Endothelial cell of umbilical vein (primary cell): ENCODE measurements around the gene RBKS. TPM values are rescaled to one million over a fixed set of nuclear protein-coding genes. Genes with fewer than 3 reads are reported as not detected.

Experiments used
- BruUV-seq: library from RNA; stranded (reverse); fragments of 400-500 nt; replicated peaks from 2 replicates; lab custom pipeline; 2021; lab: Mats Ljungman, UMichigan
- CTCF ChIA-PET: fragments of 300-600, 350-600 bp; sonication (Branson Sonifier 250); formaldehyde crosslinking; loops from one replicate; lab custom pipeline; 2021; ENCODE audit warnings: antibody characterized with exemption, inconsistent platforms; lab: Charles Lee
- POLR2A ChIA-PET: fragments of 300-600, 350-600 bp; sonication (Branson Sonifier 250); formaldehyde crosslinking; loops from one replicate; lab custom pipeline; 2021; ENCODE audit warnings: antibody characterized with exemption, inconsistent platforms; lab: Charles Lee
- DNase-seq: peaks from one replicate; pipeline ENCODE4 v3.0.0-alpha.2; 2011; ENCODE audit warnings: low read depth, low spot score
- FAIRE-seq: peaks from 2 replicates; lab custom pipeline; 2011; peaks lifted over from hg19 to GRCh38; lab: Jason Lieb, UNC
- H2AFZ ChIP-seq: 2 replicates; pipeline ENCODE4 v1.6.0; 2012; ENCODE audit warnings: low read depth, low read length, control low read depth, inconsistent platforms
- H3K27ac ChIP-seq: 2 replicates; pipeline ENCODE4 v1.5.1; 2011; ENCODE audit warnings: low read depth, mild to moderate bottlenecking, control low read depth, low read length, moderate library complexity; ENCODE audit not compliant: insufficient read depth
- H3K27me3 ChIP-seq, 2 experiments: 2 replicates each; pipeline versions ENCODE4 v1.6.0 to v1.6.1; 2011; ENCODE audit warnings: low read length in 2 of 2, mixed read lengths in 1 of 2; ENCODE audit not compliant: control insufficient read depth in 2 of 2, insufficient read depth in 2 of 2
- H3K36me3 ChIP-seq, 2 experiments: 2 replicates in 1 of 2; 3 replicates in 1 of 2; pipeline ENCODE4 v1.5.1; 2011; ENCODE audit warnings: low read length in 2 of 2, mild to moderate bottlenecking in 1 of 2, moderate library complexity in 1 of 2; ENCODE audit not compliant: control insufficient read depth in 2 of 2, insufficient read depth in 2 of 2; ENCODE audit errors: extremely low read depth in 1 of 2
- H3K4me1 ChIP-seq: 3 replicates; pipeline ENCODE4 v1.5.1; 2011; ENCODE audit warnings: mild to moderate bottlenecking, low read length; ENCODE audit not compliant: control insufficient read depth, insufficient read depth; ENCODE audit errors: extremely low read depth
- H3K4me2 ChIP-seq: 2 replicates; pipeline ENCODE4 v1.6.1; 2011; ENCODE audit warnings: low read length, control low read depth, mixed read lengths; ENCODE audit not compliant: insufficient read depth
- H3K4me3 ChIP-seq, 3 experiments: fragments of 200-600 bp in 1 of 3; sonication (generic), shearing (Covaris generic) in 1 of 3; replicated peaks in 1 of 3; 2 replicates each; pipeline ENCODE4 v1.5.1; 2011 to 2016; ENCODE audit warnings: control low read depth in 3 of 3, low read length in 3 of 3, mild to moderate bottlenecking in 2 of 3, inconsistent platforms in 1 of 3, low read depth in 1 of 3, moderate library complexity in 1 of 3; ENCODE audit not compliant: insufficient read depth in 1 of 3
- H3K79me2 ChIP-seq: 2 replicates; pipeline ENCODE4 v1.6.0; 2012; ENCODE audit warnings: low read length, inconsistent platforms; ENCODE audit not compliant: control insufficient read depth, insufficient read depth
- H3K9ac ChIP-seq: replicated peaks from 2 replicates; pipeline ENCODE3; 2011; ENCODE audit warnings: low read length, control low read depth; ENCODE audit not compliant: insufficient read depth; ENCODE audit errors: extremely low read depth
- H3K9me1 ChIP-seq: replicated peaks from 3 replicates; pipeline ENCODE4 v1.6.0; 2011; ENCODE audit warnings: mild to moderate bottlenecking, low read length; ENCODE audit not compliant: control insufficient read depth, insufficient read depth; ENCODE audit errors: extremely low read depth
- H3K9me3 ChIP-seq: replicated peaks from 2 replicates; pipeline ENCODE4 v1.5.1; 2012; ENCODE audit warnings: low read length, inconsistent platforms; ENCODE audit not compliant: control insufficient read depth, insufficient read depth
- H4K20me1 ChIP-seq: replicated peaks from 2 replicates; pipeline ENCODE3; 2011; ENCODE audit warnings: mild to moderate bottlenecking, low read length; ENCODE audit not compliant: control insufficient read depth, insufficient read depth; ENCODE audit errors: extremely low read depth
- CTCF ChIP-seq, 2 donors: IDR thresholded peaks; 1 replicate in 1 of 2; 2 replicates in 1 of 2; pipeline ENCODE4 v1.5.1; 2011; ENCODE audit warnings: low read length in 2 of 2, mild to moderate bottlenecking in 2 of 2, moderate library complexity in 2 of 2, control low read depth in 1 of 2, inconsistent platforms in 1 of 2, low read depth in 1 of 2; ENCODE audit not compliant: insufficient read depth in 1 of 2; ENCODE audit errors: extremely low read depth in 1 of 2
- EZH2 ChIP-seq: IDR thresholded peaks from 2 replicates; pipeline ENCODE4 v1.6.1; 2012; ENCODE audit warnings: borderline replicate concordance, low read depth, mild to moderate bottlenecking, moderate library complexity, low read length, inconsistent platforms; ENCODE audit not compliant: severe bottlenecking
- FOS ChIP-seq: IDR thresholded peaks from 2 replicates; pipeline ENCODE4 v1.6.1; 2011; ENCODE audit warnings: mild to moderate bottlenecking, low read length, moderate library complexity, borderline replicate concordance; ENCODE audit not compliant: insufficient read depth
- GATA2 ChIP-seq: IDR thresholded peaks from 2 replicates; pipeline ENCODE4 v1.7.0; 2011; ENCODE audit warnings: low read depth, mild to moderate bottlenecking, moderate library complexity, mixed read lengths, low read length; ENCODE audit not compliant: insufficient read length, insufficient read depth
- JUN ChIP-seq: IDR thresholded peaks from 2 replicates; pipeline ENCODE4 v1.6.1; 2011; ENCODE audit warnings: borderline replicate concordance, low read depth; ENCODE audit not compliant: insufficient read length, insufficient read depth
- MYC ChIP-seq: IDR thresholded peaks from one replicate; pipeline ENCODE4 v1.6.1; 2011; ENCODE audit warnings: mild to moderate bottlenecking, low read depth, low read length
- POLR2A ChIP-seq: IDR thresholded peaks from 2 replicates; pipeline ENCODE4 v1.6.1; 2012; ENCODE audit warnings: low read depth, mild to moderate bottlenecking, control low read depth, low read length
- POLR2AphosphoS5 ChIP-seq: IDR thresholded peaks from 2 replicates; pipeline ENCODE4 v1.6.1; 2012; ENCODE audit warnings: low read depth, mild to moderate bottlenecking, control low read depth, low read length, moderate library complexity; ENCODE audit not compliant: insufficient read depth
- dilution Hi-C: fragments of 300-500 bp; cut with MboI; formaldehyde crosslinking; loops from one replicate; pipeline ENCODE4 v1.15.0; 2019; ENCODE audit warnings: low sequenced_read_pairs; ENCODE audit not compliant: extremely low pct_ligation_motif_present
- intact Hi-C: fragments of 100-400 bp; cut with micrococcal nuclease; formaldehyde crosslinking; loops from one replicate; pipeline ENCODE4 v1.10.0; 2022
- polyA plus RNA-seq, 4 experiments: library from polyadenylated mRNA; depleted of rRNA in 3 of 4; stranded (reverse) in 3 of 4; unstranded in 1 of 4; fragments of >200 nt; gene quantifications; 2 replicates each; pipeline versions ENCODE4 v1.2.1 to v1.2.3, GENCODE V29; 2011 to 2012; ENCODE audit warnings: missing spikeins in 1 of 4
- total RNA-seq: library from RNA; stranded (reverse); gene quantifications from 2 replicates; pipeline ENCODE4 v1.2.3, GENCODE V29; 2021
- TF ChIP-seq, protein P1 (sequence below): IDR thresholded peaks from 2 replicates; pipeline ENCODE4 v1.6.1; 2011; ENCODE audit not compliant: insufficient read depth, insufficient read length

Gene RBKS
- total and polyA plus RNA-seq, 2 donors (not counting 3 experiments of a cell fraction or from before 2014, with no cell fraction given), result 0.64 to 1.8 TPM

DNA sequence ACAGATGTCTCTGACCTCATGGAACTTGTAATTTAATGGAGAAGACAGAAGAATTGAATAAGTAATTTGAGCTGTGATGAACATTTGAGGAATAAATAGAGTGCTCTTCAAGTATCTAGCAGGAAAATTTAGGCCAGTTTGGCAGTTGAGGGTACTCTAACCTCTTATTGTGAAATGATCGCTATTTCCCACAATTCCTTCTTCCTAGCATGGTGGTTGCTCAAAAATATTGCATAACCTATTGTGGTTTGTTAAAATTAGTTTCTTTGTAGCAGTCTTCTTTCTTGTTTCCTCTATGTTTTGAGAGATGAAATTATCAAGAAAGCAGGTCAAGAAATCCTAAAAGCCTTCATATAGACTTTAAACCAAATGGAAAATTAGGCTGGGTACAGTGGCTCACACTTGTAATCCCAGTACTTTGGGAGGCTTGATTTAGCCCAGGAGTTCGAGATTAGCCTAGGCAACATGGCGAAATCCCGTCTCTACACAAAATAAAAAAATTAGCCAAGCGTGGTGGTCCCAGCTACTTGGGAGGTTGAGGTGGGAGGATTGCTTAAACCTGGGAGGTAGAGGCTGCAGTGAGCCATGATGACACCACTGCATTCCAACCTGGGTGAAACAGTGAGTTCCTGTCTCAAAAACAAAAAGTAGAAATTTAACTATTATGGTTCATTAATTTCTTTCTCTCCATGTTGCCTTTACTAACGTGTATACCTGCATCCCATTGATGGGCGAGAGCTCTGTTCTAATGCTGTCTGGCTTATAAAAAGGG lies 58.7 kb downstream of the RBKS start:
- no peaks in the 10 kb centered on the region for H3K36me3 ChIP-seq
- H2AFZ ChIP-seq, result no peak overlapping the region
- H3K9ac ChIP-seq, result no peak overlapping the region
- ChIA-PET POLR2A (no interaction called here), CTCF (interaction anchor here (0.9 to 1.7 kb wide), 2 partner anchors 9 to 24 kb away, joined by 3 to 4 read pairs; no protein-coding TSS in a partner anchor)
- intact Hi-C loops (no loop called here), dilution Hi-C loops (no loop called here)
- H3K4me2 ChIP-seq, result peak overlapping the region; percentile 9
- TF ChIP-seq CTCF (IDR thresholded peaks at IDR 0.05; ENCODE audit: extremely low read depth in 1 of 2, insufficient read depth in 1 of 2, low read depth in 1 of 2, low read length in 2 of 2) (no peak), POLR2AphosphoS5 (no peak), POLR2A (no peak), EZH2 (no peak), GATA2 (no peak), FOS (no peak), MYC (no peak), JUN (no peak)
- TF ChIP-seq, protein P1, sequence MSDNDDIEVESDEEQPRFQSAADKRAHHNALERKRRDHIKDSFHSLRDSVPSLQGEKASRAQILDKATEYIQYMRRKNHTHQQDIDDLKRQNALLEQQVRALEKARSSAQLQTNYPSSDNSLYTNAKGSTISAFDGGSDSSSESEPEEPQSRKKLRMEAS, result no peak
- no peak overlapping the region for H3K4me3 ChIP-seq
- peak overlapping the region; percentile 22 for H3K27ac ChIP-seq
- no peaks in the 10 kb centered on the region for H3K27me3 ChIP-seq
- H3K4me1 ChIP-seq, result peaks cover 22% of the 10 kb centered on the region
- H3K9me1 ChIP-seq, result no peaks in the 10 kb centered on the region
- H3K79me2 ChIP-seq, result no peaks in the 10 kb centered on the region
- FAIRE-seq, result no peak
- no peak for DNase-seq
- H3K9me3 ChIP-seq, result no peaks in the 10 kb centered on the region
- H4K20me1 ChIP-seq, result no peaks in the 10 kb centered on the region
- BruUV-seq, result no TSS peak
